SW 1271 (cell line): Measurements from ENCODE around the gene LAMTOR2.
"Not testable (repeated sequence)": the region's sequence is repeated elsewhere in the genome, so short reads cannot be mapped to it uniquely, and the experiment has no call there.

Experiments used
- DNase-seq, 2 experiments: peaks; one replicate each; lab custom pipeline; 2025; lab: John Stamatoyannopoulos, UW

Gene LAMTOR2

GRCh38 chr1:156052862-156053767 lies 1.5 kb upstream of the LAMTOR2 start:
- DNase-seq, result peak; percentile 24 to 47

DNA sequence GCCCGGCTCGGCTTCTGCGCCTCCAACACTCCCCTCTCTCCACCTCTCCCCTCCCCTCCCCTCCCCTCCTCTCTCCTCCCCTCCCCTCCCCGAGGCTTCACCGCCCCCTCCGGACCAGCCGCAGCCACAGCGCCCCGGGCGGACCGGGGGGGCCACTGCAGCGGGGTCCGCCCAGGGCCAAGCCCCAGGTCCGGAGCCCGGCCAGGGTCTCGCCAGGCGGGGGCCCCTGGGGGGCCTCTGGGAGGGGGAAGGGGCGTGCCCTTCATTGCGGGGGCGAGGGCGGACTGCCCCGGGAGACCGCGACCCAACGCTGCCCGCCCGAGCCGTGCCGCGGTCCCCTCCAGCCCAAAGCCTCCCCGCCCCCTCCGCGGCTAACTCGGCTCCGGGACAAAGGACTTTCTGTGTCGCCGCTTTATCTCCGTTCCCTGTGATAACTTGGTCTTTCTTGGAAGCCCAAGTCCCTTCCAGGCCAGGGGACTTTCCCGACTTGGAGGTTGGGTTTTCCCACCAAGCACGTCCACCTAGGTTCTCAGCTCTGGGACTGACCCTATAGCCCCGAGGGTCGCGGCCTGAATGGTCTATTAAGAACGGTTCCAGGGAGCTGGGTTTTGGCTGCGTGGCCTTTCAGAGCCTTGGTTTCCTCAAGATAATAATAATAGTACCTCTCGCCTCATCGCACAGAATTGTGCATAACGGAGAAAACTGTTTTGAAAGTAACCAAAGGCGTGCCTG lies 648 bp upstream of the LAMTOR2 start, which contains the start of gene UBQLN4:
Gene UBQLN4 (minus strand): TSS at position 31 of the 732 bp plus-strand sequence. CDS start 97 bp downstream, outside the sequence.
- peak; percentile 34 to 72 for DNase-seq

- DNase-seq, result no peak
Observed at GRCh38 chr1:156055281-156056048, 883 bp downstream of the LAMTOR2 start.

GRCh38 chr1:156056326-156056849 lies 1.8 kb downstream of the LAMTOR2 start:
- DNase-seq, result no peak

GRCh38 chr1:156060937-156061636 lies 6.5 kb downstream of the LAMTOR2 start, which contains the start of gene RAB25:
TSS of gene RAB25 (plus strand) at chr1:156061160. CDS start at chr1:156061401, 241 bp downstream.
- no peak for DNase-seq

- no peak for DNase-seq
Observed at GRCh38 chr1:156062189-156062588, 7.6 kb downstream of the LAMTOR2 start.

DNA sequence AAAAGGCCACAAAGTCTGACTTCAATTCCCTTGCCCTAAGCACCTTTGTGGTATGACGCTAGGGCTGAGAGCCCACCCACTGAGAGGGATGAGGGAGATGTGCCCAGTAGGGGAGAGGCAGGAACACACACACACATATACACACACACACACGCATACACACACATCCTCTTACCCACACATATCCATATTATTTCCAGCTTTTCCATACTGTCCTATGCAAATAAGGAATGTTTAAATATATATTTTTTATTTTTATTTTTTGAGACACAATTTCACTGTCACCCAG lies 9.4 kb downstream of the LAMTOR2 start:
- no peak for DNase-seq

DNA sequence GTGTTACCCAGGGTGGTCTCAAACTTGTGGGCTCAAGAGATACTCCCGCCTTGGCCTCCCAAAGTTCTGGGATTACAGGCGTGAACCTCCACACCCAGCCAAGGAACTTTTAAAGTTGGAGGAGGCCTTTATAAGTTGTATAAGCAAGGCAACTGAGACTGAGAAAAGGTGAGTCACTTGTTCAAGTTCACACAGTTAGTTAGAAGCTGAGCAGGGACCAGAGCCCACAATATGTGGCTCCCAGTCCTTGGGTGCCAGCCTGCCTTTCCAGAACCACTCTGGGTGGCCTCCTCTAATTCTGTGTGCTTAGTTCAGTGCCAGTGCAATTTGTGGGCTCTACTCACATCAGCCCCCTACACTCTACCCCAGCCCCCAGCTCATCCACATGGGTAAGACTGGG lies 10.0 kb downstream of the LAMTOR2 start:
- DNase-seq, result no peak

GRCh38 chr1:156065212-156065611 lies 10.6 kb downstream of the LAMTOR2 start:
- no peak for DNase-seq

GRCh38 chr1:156065871-156066270 lies 11.3 kb downstream of the LAMTOR2 start:
- DNase-seq, result no peak

GRCh38 chr1:156067262-156067661 lies 12.7 kb downstream of the LAMTOR2 start:
- no peak for DNase-seq

GRCh38 chr1:156069490-156070455 lies 15.2 kb downstream of the LAMTOR2 start:
- DNase-seq, result no peak

- DNase-seq, result no peak
Observed at GRCh38 chr1:156070548-156070947, 16.0 kb downstream of the LAMTOR2 start.

DNA sequence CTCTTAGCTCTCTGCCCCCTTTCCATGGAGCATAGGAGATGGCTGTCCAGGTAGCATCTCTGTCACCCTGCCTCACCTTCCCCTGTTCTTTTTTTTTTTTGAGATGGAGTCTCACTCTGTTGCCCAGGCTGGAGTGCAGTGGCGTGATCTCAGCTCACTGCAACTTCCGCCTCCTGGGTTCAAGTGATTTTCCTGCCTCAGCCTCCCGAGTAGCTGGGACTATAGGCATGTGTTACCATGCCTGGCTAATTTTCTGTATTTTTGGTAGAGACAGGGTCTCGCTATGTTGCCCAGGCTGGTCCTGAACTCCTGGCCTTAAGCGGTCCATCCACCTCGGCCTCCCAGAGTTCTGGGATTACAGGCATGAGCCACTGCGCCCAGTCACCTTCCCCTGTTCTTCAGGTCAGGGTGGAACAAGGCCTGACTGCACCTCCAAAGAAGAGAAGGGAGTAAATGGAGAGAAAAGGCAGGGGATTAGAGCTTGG lies 16.8 kb downstream of the LAMTOR2 start:
- DNase-seq, result not testable (repeated sequence)

DNA sequence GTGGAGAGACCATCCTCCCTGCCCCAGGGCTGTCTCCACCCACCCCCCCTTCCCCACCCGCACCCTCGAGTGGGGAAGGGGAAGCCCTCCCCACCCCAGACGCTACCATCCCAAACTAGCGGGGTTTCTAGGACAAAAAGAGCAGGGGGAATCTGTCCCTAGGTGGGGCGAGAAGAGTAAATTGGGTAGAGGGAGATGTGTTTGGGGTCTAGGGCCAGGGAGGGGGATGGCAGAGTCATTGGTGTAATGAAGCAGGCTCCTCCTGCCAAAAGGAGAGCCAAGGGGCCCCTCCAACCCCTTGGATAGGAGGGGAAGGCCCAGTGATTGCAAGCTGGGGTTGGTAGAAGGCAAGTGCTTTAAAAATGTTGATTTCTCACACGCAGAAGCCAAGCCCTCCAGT lies 17.7 kb downstream of the LAMTOR2 start:
- DNase-seq, result no peak

- no peak for DNase-seq
Observed at GRCh38 chr1:156073110-156073687, 18.6 kb downstream of the LAMTOR2 start.

DNA sequence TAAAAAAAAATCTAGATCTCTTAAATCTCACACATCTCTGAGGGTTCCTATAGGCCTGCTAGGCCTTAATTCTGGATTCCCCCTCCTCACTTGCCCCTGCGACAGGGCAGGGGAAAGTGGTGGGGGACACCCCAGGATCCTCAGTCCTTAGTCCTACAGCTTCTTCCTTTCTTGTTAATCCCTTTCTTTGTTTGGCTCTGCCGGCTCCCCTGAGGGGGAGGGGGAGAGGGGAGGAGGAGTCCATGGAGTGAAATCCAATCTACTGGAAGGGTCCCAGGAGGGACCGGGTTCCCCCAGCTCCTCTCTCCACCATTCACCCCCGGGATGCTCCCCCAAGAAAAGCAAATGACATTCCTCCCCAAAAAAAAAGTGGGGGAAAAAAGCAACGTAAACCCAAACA lies 19.2 kb downstream of the LAMTOR2 start:
- DNase-seq, result no peak

GRCh38 chr1:156074661-156075060 lies 20.1 kb downstream of the LAMTOR2 start:
- DNase-seq, result no peak

- DNase-seq, result no peak
Observed at GRCh38 chr1:156075162-156075561, 20.6 kb downstream of the LAMTOR2 start.

GRCh38 chr1:156075775-156076204 lies 21.2 kb downstream of the LAMTOR2 start:
- DNase-seq, result no peak
